Osteocyte (in vitro differentiated cells): ENCODE measurements around the gene RFC3. TPM values are rescaled to one million over a fixed set of nuclear protein-coding genes. Genes with fewer than 3 reads are reported as not detected.
"Not testable (repeated sequence)": the region's sequence is repeated elsewhere in the genome, so short reads cannot be mapped to it uniquely, and the experiment has no call there.

Experiments
- DNase-seq: peaks from one replicate; pipeline ENCODE4 v3.0.0; 2021; ENCODE audit warnings: mixed read lengths; ENCODE audit not compliant: unreplicated experiment; ENCODE audit errors: extremely low spot score
- H3K27ac Mint-ChIP-seq: one replicate; pipeline ENCODE4 v1.8.0; 2021; ENCODE audit warnings: mild to moderate bottlenecking, mixed read lengths; ENCODE audit not compliant: unreplicated experiment
- H3K27me3 Mint-ChIP-seq: one replicate; pipeline ENCODE4 v1.8.0; 2021; ENCODE audit warnings: mixed read lengths; ENCODE audit not compliant: unreplicated experiment
- H3K36me3 Mint-ChIP-seq: one replicate; pipeline ENCODE4 v1.8.0; 2021; ENCODE audit warnings: mixed read lengths; ENCODE audit not compliant: unreplicated experiment
- H3K4me1 Mint-ChIP-seq: one replicate; pipeline ENCODE4 v1.8.0; 2021; ENCODE audit warnings: mixed read lengths; ENCODE audit not compliant: unreplicated experiment
- H3K4me3 Mint-ChIP-seq: one replicate; pipeline ENCODE4 v1.8.0; 2021; ENCODE audit warnings: mild to moderate bottlenecking, moderate library complexity, mixed read lengths; ENCODE audit not compliant: unreplicated experiment
- H3K9me3 Mint-ChIP-seq: one replicate; pipeline ENCODE4 v1.8.0; 2021; ENCODE audit warnings: mixed read lengths; ENCODE audit not compliant: unreplicated experiment
- CTCF ChIP-seq: fragments of 200-600 bp; sonication (generic); IDR thresholded peaks from 2 replicates; pipeline ENCODE4 v1.5.0; 2021; ENCODE audit warnings: antibody characterized with exemption, mild to moderate bottlenecking, moderate library complexity
- total RNA-seq: library from RNA; stranded (reverse); gene quantifications from 2 replicates; pipeline ENCODE4 v1.2.1, GENCODE V29; 2021

RFC3 gene
- total RNA-seq, 1 donor from 2014 or later, result 7.1 TPM

- Mint-ChIP-seq H3K4me3 (no peak overlapping the region), H3K36me3 (no peaks in the 10 kb centered on the region), H3K4me1 (peaks cover 11% of the 10 kb centered on the region), H3K9me3 (peaks cover 7% of the 10 kb centered on the region), H3K27me3 (peaks cover 19% of the 10 kb centered on the region), H3K27ac (no peak overlapping the region)
- no peak for DNase-seq
- no peak for TF ChIP-seq CTCF
Observed at GRCh38 chr13:33776239-33776881, 41.6 kb upstream of the RFC3 start.

- TF ChIP-seq CTCF, result no peak
- no peak for DNase-seq
- H3K4me1 Mint-ChIP-seq, result peaks cover 8% of the 10 kb centered on the region
- peaks cover 15% of the 10 kb centered on the region for H3K27me3 Mint-ChIP-seq
- no peak overlapping the region for H3K27ac Mint-ChIP-seq
- no peak overlapping the region for H3K4me3 Mint-ChIP-seq
- H3K9me3 Mint-ChIP-seq, result peaks cover 11% of the 10 kb centered on the region
- no peaks in the 10 kb centered on the region for H3K36me3 Mint-ChIP-seq
Observed at GRCh38 chr13:33782631-33783030, 35.3 kb upstream of the RFC3 start.

GRCh38 chr13:33783212-33783611 is 34.7 kb upstream of the RFC3 start:
- peaks cover 11% of the 10 kb centered on the region for H3K9me3 Mint-ChIP-seq

GRCh38 chr13:33784738-33785137 is 33.2 kb upstream of the RFC3 start:
- Mint-ChIP-seq H3K27me3 (peaks cover 2% of the 10 kb centered on the region), H3K4me3 (no peak overlapping the region)

More at GRCh38 chr13:33783212-33783611, 34.7 kb upstream of the RFC3 start:
- Mint-ChIP-seq H3K4me1 (peaks cover 11% of the 10 kb centered on the region), H3K27me3 (peaks cover 15% of the 10 kb centered on the region)
- not testable (repeated sequence) for DNase-seq, H3K27ac Mint-ChIP-seq, H3K4me3 Mint-ChIP-seq, H3K36me3 Mint-ChIP-seq

GRCh38 chr13:33785384-33785783 is 32.6 kb upstream of the RFC3 start:
- H3K4me1 Mint-ChIP-seq, result peaks cover 11% of the 10 kb centered on the region
- H3K9me3 Mint-ChIP-seq, result peaks cover 11% of the 10 kb centered on the region
- no peak for DNase-seq
- no peak overlapping the region for H3K27ac Mint-ChIP-seq
- H3K4me3 Mint-ChIP-seq, result no peak overlapping the region
- no peak for TF ChIP-seq CTCF
- H3K36me3 Mint-ChIP-seq, result no peaks in the 10 kb centered on the region
- H3K27me3 Mint-ChIP-seq, result peaks cover 5% of the 10 kb centered on the region

More at GRCh38 chr13:33784738-33785137, 33.2 kb upstream of the RFC3 start:
- Mint-ChIP-seq H3K27ac (no peak overlapping the region), H3K9me3 (peaks cover 11% of the 10 kb centered on the region), H3K36me3 (no peaks in the 10 kb centered on the region), H3K4me1 (peaks cover 11% of the 10 kb centered on the region)
- DNase-seq, result no peak
- no peak for TF ChIP-seq CTCF
